Cortex of kidney (tissue), 1 donor: ENCODE results near the gene UBALD1.
"Not testable (repeated sequence)": the region's sequence is repeated elsewhere in the genome, so short reads cannot be mapped to it uniquely, and the experiment has no call there.

Source experiments
- DNase-seq: peaks from one replicate; lab custom pipeline; 2025; lab: John Stamatoyannopoulos, UW

Gene UBALD1

GRCh38 chr16:4597174-4597573 is 17.5 kb downstream of the UBALD1 start:
- no peak for DNase-seq

GRCh38 chr16:4594433-4595410 is 20.0 kb downstream of the UBALD1 start:
- DNase-seq = no peak

GRCh38 chr16:4593086-4593485 is 21.6 kb downstream of the UBALD1 start:
- no peak for DNase-seq

GRCh38 chr16:4591706-4592470 is 22.8 kb downstream of the UBALD1 start:
- no peak for DNase-seq

GRCh38 chr16:4591191-4591590 is 23.5 kb downstream of the UBALD1 start:
- DNase-seq = no peak

- DNase-seq = no peak
Measured at GRCh38 chr16:4588961-4589360, 25.7 kb downstream of the UBALD1 start.

- DNase-seq = no peak
Measured at GRCh38 chr16:4588386-4588785, 26.3 kb downstream of the UBALD1 start.

GRCh38 chr16:4586291-4586690 is 28.4 kb downstream of the UBALD1 start:
- no peak for DNase-seq

GRCh38 chr16:4583906-4584305 is 30.8 kb downstream of the UBALD1 start:
- no peak for DNase-seq

GRCh38 chr16:4580250-4580649 is 34.4 kb downstream of the UBALD1 start:
- no peak for DNase-seq

- no peak for DNase-seq
Measured at GRCh38 chr16:4578961-4579530, 35.6 kb downstream of the UBALD1 start.

GRCh38 chr16:4576008-4576407 is 38.7 kb downstream of the UBALD1 start:
- no peak for DNase-seq

- no peak for DNase-seq
Measured at GRCh38 chr16:4574919-4575705, 39.6 kb downstream of the UBALD1 start.

- DNase-seq = not testable (repeated sequence)
Measured at GRCh38 chr16:4573926-4574325, 40.8 kb downstream of the UBALD1 start.

GRCh38 chr16:4572715-4573114 is 42.0 kb downstream of the UBALD1 start:
- DNase-seq = no peak

- DNase-seq = no peak
Measured at GRCh38 chr16:4570688-4571321, 43.9 kb downstream of the UBALD1 start.

GRCh38 chr16:4570086-4570485 is 44.6 kb downstream of the UBALD1 start:
- DNase-seq = no peak

- no peak for DNase-seq
Measured at GRCh38 chr16:4566144-4566543, 48.5 kb downstream of the UBALD1 start.

- no peak for DNase-seq
Measured at GRCh38 chr16:4564661-4565267, 49.9 kb downstream of the UBALD1 start.

- no peak for DNase-seq
Measured at GRCh38 chr16:4561596-4561995, 53.1 kb downstream of the UBALD1 start.
